Activated CD4-positive, alpha-beta T cell treated with anti-CD3 and anti-CD28 coated beads for 36 hours (primary cell): ENCODE results near the gene CAMK2D. TPM values are rescaled to one million over a fixed set of nuclear protein-coding genes. Genes with fewer than 3 reads are reported as not detected.

Experiments
- ATAC-seq: fragments of 200-7000 bp; cut with Tn5 transposase; one replicate; pipeline ENCODE4 v1.10.0; 2021; ENCODE audit warnings: mild to moderate bottlenecking, moderate library complexity
- CTCF ChIA-PET: fragments of 350-600 bp; sonication (Branson Sonifier 250); formaldehyde crosslinking; loops from one replicate; lab custom pipeline; 2021; ENCODE audit warnings: antibody characterized with exemption; lab: Charles Lee
- POLR2A ChIA-PET: fragments of 350-600 bp; sonication (Branson Sonifier 250); formaldehyde crosslinking; loops from one replicate; lab custom pipeline; 2021; ENCODE audit warnings: antibody characterized with exemption, inconsistent platforms; lab: Charles Lee
- DNase-seq: peaks from one replicate; pipeline ENCODE4 v3.0.0-alpha.2; 2020
- H3K27ac Mint-ChIP-seq: one replicate; pipeline ENCODE4 v1.8.0; 2021; ENCODE audit warnings: mixed read lengths
- H3K27me3 Mint-ChIP-seq: one replicate; pipeline ENCODE4 v1.8.0; 2021; ENCODE audit warnings: mixed read lengths
- H3K36me3 Mint-ChIP-seq: one replicate; pipeline ENCODE4 v1.8.0; 2021; ENCODE audit warnings: low read depth, mixed read lengths
- H3K4me1 Mint-ChIP-seq: one replicate; pipeline ENCODE4 v1.8.0; 2021; ENCODE audit warnings: mixed read lengths
- H3K4me3 Mint-ChIP-seq: one replicate; pipeline ENCODE4 v1.8.0; 2021; ENCODE audit warnings: mild to moderate bottlenecking, moderate library complexity, mixed read lengths
- H3K9me3 Mint-ChIP-seq: one replicate; pipeline ENCODE4 v1.8.0; 2021; ENCODE audit warnings: low read depth, mixed read lengths
- intact Hi-C, 2 experiments: fragments of 100-400 bp; cut with DNase I in 1 of 2; cut with micrococcal nuclease in 1 of 2; formaldehyde crosslinking; loops; one replicate each; pipeline versions ENCODE4 v1.14.2 to v1.15.1; 2022 to 2024; cut with DNase I, micrococcal nuclease
- total RNA-seq, 2 experiments: library from RNA; stranded (reverse); gene quantifications; one replicate each; pipeline ENCODE4 v1.2.3, GENCODE V29; 2021

Gene CAMK2D
- total RNA-seq, 2 experiments from 2014 or later: 70.3 to 71.3 TPM

GRCh38 chr4:113783289-113783688 lies 21.8 kb upstream of the CAMK2D start:
- ATAC-seq (no peak), DNase-seq (no peak)
- Mint-ChIP-seq H3K36me3 (no peaks in the 10 kb centered on the region), H3K9me3 (peaks cover 6% of the 10 kb centered on the region), H3K4me3 (no peak overlapping the region), H3K4me1 (peaks cover 31% of the 10 kb centered on the region), H3K27ac (peak overlapping the region; percentile 27), H3K27me3 (no peaks in the 10 kb centered on the region)
- POLR2A ChIA-PET: interaction anchor here (0.6 kb wide), 1 partner anchor 77 kb away, joined by 6 read pairs; no protein-coding TSS in a partner anchor
- intact Hi-C loops: loop anchor here (5.0 to 10.0 kb wide), 4 partner anchors 39 to 602 kb away; no protein-coding TSS in a partner anchor
- CTCF ChIA-PET: interaction anchor here (0.8 to 1.7 kb wide), 3 partner anchors 9 to 389 kb away, joined by 3 to 7 read pairs (median 4); no protein-coding TSS in a partner anchor

DNA sequence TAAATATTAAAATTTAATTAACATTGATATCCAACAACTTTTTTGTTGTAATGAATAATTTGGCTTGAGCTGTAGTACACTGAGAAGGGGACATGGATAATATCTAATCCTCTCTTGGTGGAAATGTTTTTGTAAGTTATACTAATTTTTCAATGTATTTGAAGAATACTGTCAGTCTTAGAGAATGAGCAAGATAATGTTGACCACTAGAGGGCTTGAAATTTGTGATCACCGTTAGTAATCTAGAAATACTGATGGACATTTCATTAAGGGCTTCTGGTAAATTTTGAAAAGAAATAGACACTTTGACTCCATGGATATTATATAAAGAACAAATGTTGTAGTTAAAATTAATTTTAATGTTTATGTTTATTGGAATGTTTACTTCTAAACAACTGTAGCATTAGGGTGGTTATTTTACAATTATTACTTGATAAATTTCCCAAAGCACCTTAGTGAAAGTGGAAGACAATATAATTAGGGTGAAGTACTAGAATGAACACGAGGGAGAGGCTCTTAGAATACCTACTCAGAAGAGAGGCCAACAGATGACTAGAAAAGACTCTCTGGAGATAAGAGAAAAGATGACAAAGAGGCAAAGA lies 20.0 kb upstream of the CAMK2D start:
- no peak overlapping the region for H3K4me3 Mint-ChIP-seq
- H3K4me1 Mint-ChIP-seq: peaks cover 31% of the 10 kb centered on the region
- H3K36me3 Mint-ChIP-seq: no peaks in the 10 kb centered on the region
- ATAC-seq: no peak
- peaks cover 6% of the 10 kb centered on the region for H3K9me3 Mint-ChIP-seq
- intact Hi-C loops: loop anchor here (5.0 to 10.0 kb wide), 4 partner anchors 41 to 603 kb away; no protein-coding TSS in a partner anchor
- no peaks in the 10 kb centered on the region for H3K27me3 Mint-ChIP-seq
- no peak for DNase-seq
- CTCF ChIA-PET: interaction anchor here (0.6 to 1.0 kb wide), 3 partner anchors 11 to 1860 kb away, joined by 3 to 6 read pairs (median 3); no protein-coding TSS in a partner anchor
- POLR2A ChIA-PET: no interaction called here
- H3K27ac Mint-ChIP-seq: no peak overlapping the region

GRCh38 chr4:113776679-113777078 lies 15.1 kb upstream of the CAMK2D start:
- ATAC-seq: no peak
- peaks cover 6% of the 10 kb centered on the region for H3K4me1 Mint-ChIP-seq
- DNase-seq: no peak
- intact Hi-C loops: no loop called here
- no peak overlapping the region for H3K4me3 Mint-ChIP-seq
- no peaks in the 10 kb centered on the region for H3K9me3 Mint-ChIP-seq
- H3K36me3 Mint-ChIP-seq: no peaks in the 10 kb centered on the region
- no peak overlapping the region for H3K27ac Mint-ChIP-seq
- ChIA-PET POLR2A (no interaction called here), CTCF (no interaction called here)
- H3K27me3 Mint-ChIP-seq: no peaks in the 10 kb centered on the region

DNA sequence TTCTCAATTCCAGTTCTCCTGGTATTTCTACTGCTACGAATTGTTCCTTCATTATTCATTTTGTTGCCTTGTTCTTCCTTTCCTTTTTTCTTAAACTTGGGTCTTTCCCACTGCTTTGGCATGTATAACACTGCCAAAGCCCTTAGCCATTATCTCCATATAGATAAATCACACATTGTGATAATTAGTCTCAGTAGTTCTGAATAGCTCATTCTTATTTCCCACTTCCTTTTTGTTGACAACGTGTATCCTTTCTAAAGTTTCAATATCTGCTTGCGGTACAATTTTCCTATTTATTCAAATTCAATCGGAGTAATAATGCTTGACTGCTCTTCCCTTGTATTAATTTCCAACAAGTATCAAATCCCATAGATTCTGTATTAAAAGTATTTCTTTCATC lies 14.5 kb upstream of the CAMK2D start:
- POLR2A ChIA-PET: no interaction called here
- H3K4me1 Mint-ChIP-seq: peaks cover 6% of the 10 kb centered on the region
- H3K27me3 Mint-ChIP-seq: no peaks in the 10 kb centered on the region
- intact Hi-C loops: no loop called here
- no peak overlapping the region for H3K4me3 Mint-ChIP-seq
- H3K9me3 Mint-ChIP-seq: no peaks in the 10 kb centered on the region
- CTCF ChIA-PET: interaction anchor here (1.0 kb wide), 1 partner anchor 11 kb away, joined by 5 read pairs; no protein-coding TSS in a partner anchor
- no peak for DNase-seq
- H3K36me3 Mint-ChIP-seq: no peaks in the 10 kb centered on the region
- H3K27ac Mint-ChIP-seq: no peak overlapping the region
- ATAC-seq: no peak

- no peaks in the 10 kb centered on the region for H3K27me3 Mint-ChIP-seq
- no peak overlapping the region for H3K27ac Mint-ChIP-seq
- ATAC-seq: no peak
- DNase-seq: no peak
- intact Hi-C loops: no loop called here
- peaks cover 22% of the 10 kb centered on the region for H3K4me1 Mint-ChIP-seq
- no peaks in the 10 kb centered on the region for H3K36me3 Mint-ChIP-seq
- no peaks in the 10 kb centered on the region for H3K9me3 Mint-ChIP-seq
- no peak overlapping the region for H3K4me3 Mint-ChIP-seq
- ChIA-PET CTCF (interaction anchor here (0.6 kb wide), 1 partner anchor 10 kb away, joined by 3 read pairs; no protein-coding TSS in a partner anchor), POLR2A (no interaction called here)
Observed at GRCh38 chr4:113773756-113774155, 12.2 kb upstream of the CAMK2D start.

DNA sequence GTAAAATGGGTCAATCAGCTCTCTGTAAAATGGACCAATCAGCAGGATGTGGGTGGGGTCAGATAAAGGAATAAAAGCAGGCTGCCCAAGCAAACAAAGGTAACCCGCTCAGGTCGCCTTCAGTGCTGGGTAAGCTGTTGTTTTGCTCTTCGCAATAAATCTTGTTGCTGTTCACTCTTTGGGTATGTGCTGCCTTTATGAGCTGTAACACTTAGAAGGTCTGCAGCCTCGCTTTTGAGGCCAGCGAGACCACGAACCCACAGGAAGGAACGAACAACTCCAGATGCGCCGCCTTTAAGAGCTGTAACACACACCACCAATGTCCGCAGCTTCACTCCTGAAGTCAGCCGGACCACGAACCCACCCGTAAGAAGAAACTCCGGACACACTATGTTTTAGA lies 11.5 kb upstream of the CAMK2D start:
- H3K4me1 Mint-ChIP-seq: peaks cover 25% of the 10 kb centered on the region
- no peaks in the 10 kb centered on the region for H3K36me3 Mint-ChIP-seq
- DNase-seq: no peak
- POLR2A ChIA-PET: no interaction called here
- H3K9me3 Mint-ChIP-seq: no peaks in the 10 kb centered on the region
- CTCF ChIA-PET: interaction anchor here (0.6 to 0.7 kb wide), 2 partner anchors 9 to 12 kb away, joined by 3 to 4 read pairs; no protein-coding TSS in a partner anchor
- no peak overlapping the region for H3K4me3 Mint-ChIP-seq
- H3K27me3 Mint-ChIP-seq: no peaks in the 10 kb centered on the region
- H3K27ac Mint-ChIP-seq: no peak overlapping the region
- intact Hi-C loops: no loop called here
- ATAC-seq: no peak

DNA sequence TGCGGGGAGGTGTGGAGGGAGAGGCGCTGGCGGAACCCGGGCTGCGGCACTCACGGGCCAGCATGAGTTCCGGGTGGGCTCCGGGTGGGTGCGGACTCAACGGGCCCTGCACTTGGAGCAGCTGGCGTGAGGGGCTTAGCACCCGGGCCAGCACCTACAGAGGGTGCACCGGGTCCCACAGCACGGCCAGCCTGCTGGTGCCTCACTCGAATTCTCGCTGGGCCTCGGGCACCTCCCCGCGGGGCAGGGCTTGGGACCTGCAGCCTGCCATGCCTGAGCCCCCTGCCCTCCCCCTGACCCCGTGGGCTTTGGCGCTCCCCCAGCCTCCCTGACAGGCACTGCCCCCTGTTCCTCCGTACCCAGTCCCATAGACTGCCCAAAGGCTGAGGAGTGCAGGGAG lies 10.8 kb upstream of the CAMK2D start:
- no peak overlapping the region for H3K27ac Mint-ChIP-seq
- no peak for DNase-seq
- POLR2A ChIA-PET: no interaction called here
- CTCF ChIA-PET: interaction anchor here (0.6 to 1.1 kb wide), 3 partner anchors 10 to 53 kb away, joined by 3 to 4 read pairs (median 3); no protein-coding TSS in a partner anchor
- H3K27me3 Mint-ChIP-seq: no peaks in the 10 kb centered on the region
- H3K9me3 Mint-ChIP-seq: no peaks in the 10 kb centered on the region
- no peaks in the 10 kb centered on the region for H3K36me3 Mint-ChIP-seq
- intact Hi-C loops: no loop called here
- peaks cover 30% of the 10 kb centered on the region for H3K4me1 Mint-ChIP-seq
- no peak for ATAC-seq
- H3K4me3 Mint-ChIP-seq: no peak overlapping the region

DNA sequence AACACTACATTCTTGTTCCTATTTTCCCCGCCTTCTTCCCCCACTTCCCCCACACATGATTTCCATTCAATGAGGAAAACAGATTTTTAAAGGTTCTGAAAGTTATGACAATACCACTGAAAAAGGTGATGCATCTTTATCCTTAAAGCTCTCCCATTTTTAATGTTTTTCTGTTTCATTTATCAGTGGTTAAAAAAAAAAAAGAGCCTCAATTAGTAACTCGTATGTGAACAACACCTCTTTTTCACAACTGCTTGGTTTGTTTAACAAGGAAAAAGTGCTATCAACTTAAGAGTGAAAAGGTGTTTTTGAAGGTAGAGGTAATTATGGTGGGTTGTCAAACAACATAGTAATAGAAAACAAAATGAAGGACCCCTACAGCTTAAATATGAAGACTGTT lies 8.2 kb upstream of the CAMK2D start:
- intact Hi-C loops: loop anchor here (10.0 kb wide), 3 partner anchors 135 to 1485 kb away; partner anchors contain the start of gene TIFA (in 1 of the 2)

GRCh38 chr4:113768952-113769351 lies 7.4 kb upstream of the CAMK2D start:
- POLR2A ChIA-PET: no interaction called here
- H3K27ac Mint-ChIP-seq: peak overlapping the region; percentile 9
- intact Hi-C loops: loop anchor here (10.0 kb wide), 3 partner anchors 136 to 1484 kb away; partner anchors contain the start of gene TIFA (in 1 of the 2)
- no peaks in the 10 kb centered on the region for H3K9me3 Mint-ChIP-seq
- H3K4me3 Mint-ChIP-seq: no peak overlapping the region
- no peaks in the 10 kb centered on the region for H3K27me3 Mint-ChIP-seq
- H3K4me1 Mint-ChIP-seq: peaks cover 53% of the 10 kb centered on the region
- no peaks in the 10 kb centered on the region for H3K36me3 Mint-ChIP-seq
- DNase-seq (no peak), ATAC-seq (no peak)
- CTCF ChIA-PET: interaction anchor here (1.1 kb wide), 1 partner anchor 11 kb away, joined by 4 read pairs; no protein-coding TSS in a partner anchor

More for the DNA sequence above, 8.2 kb upstream of the CAMK2D start:
- POLR2A ChIA-PET: no interaction called here
- peak; percentile 69 for ATAC-seq
- Mint-ChIP-seq H3K4me3 (no peak overlapping the region), H3K9me3 (no peaks in the 10 kb centered on the region), H3K27me3 (no peaks in the 10 kb centered on the region), H3K27ac (peak overlapping the region; percentile 27), H3K36me3 (no peaks in the 10 kb centered on the region), H3K4me1 (peaks cover 45% of the 10 kb centered on the region)
- CTCF ChIA-PET: interaction anchor here (0.6 to 0.8 kb wide), 3 partner anchors 67 to 112 kb away, joined by 3 to 4 read pairs (median 3); no protein-coding TSS in a partner anchor
- no peak for DNase-seq

- H3K9me3 Mint-ChIP-seq: no peaks in the 10 kb centered on the region
- H3K4me3 Mint-ChIP-seq: no peak overlapping the region
- ChIA-PET CTCF (interaction anchor here (1.3 kb wide), 1 partner anchor 373 kb away, joined by 4 read pairs; no protein-coding TSS in a partner anchor), POLR2A (no interaction called here)
- no peaks in the 10 kb centered on the region for H3K36me3 Mint-ChIP-seq
- DNase-seq (no peak), ATAC-seq (no peak)
- intact Hi-C loops: loop anchor here (10.0 kb wide), 3 partner anchors 138 to 1482 kb away; partner anchors contain the start of gene TIFA (in 1 of the 2)
- H3K27ac Mint-ChIP-seq: no peak overlapping the region
- H3K4me1 Mint-ChIP-seq: peaks cover 57% of the 10 kb centered on the region
- H3K27me3 Mint-ChIP-seq: no peaks in the 10 kb centered on the region
Observed at GRCh38 chr4:113766882-113767281, 5.3 kb upstream of the CAMK2D start.

DNA sequence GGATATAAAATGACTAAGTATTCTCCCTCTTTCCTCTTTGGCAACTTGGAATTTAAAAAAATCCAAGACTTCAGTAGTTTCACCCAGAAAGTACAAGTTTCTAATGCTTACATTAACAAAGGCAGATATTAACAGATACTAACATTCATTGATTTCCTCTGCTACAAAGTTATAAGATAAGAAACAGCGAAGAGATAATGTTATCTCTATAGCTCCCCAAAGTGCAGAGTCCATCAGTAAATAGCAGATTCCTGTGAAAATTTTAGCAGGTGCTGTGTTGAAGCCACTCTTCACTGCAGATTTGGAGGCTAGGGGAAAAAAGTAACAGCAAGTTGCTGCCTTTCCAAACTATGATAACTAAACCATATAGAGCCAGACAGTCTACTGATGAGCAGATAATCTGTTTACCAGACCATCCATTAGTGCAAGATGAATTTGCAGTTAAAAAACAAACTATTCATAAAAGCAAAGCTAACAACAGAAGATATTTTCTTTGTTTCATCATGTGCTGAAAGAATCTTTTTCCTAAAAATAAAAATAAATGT lies 3.3 kb upstream of the CAMK2D start:
- Mint-ChIP-seq H3K4me1 (peaks cover 48% of the 10 kb centered on the region), H3K27ac (peak overlapping the region; percentile 52), H3K4me3 (no peak overlapping the region), H3K27me3 (no peaks in the 10 kb centered on the region), H3K9me3 (no peaks in the 10 kb centered on the region), H3K36me3 (peaks cover 6% of the 10 kb centered on the region)
- CTCF ChIA-PET: no interaction called here
- DNase-seq: no peak
- intact Hi-C loops: loop anchor here (5.0 to 10.0 kb wide), 8 partner anchors 127 to 1480 kb away; partner anchors contain the start of genes LARP7 (in 1 of the 2), TIFA (in 1 of the 2) and ZGRF1 (in 1 of the 2)
- POLR2A ChIA-PET: interaction anchor here (1.0 kb wide), 1 partner anchor 217 kb away, joined by 3 read pairs; no protein-coding TSS in a partner anchor
- ATAC-seq: no peak
